ENCODE data around the gene SLC5A11.

SLC5A11 gene

GRCh38 chr16:24920568-24920967 lies 74.8 kb downstream of the SLC5A11 start:
- H3K4me3 ChIP-seq (replicated peaks; ENCODE audit: low read depth, low read length) = no peak overlapping the region
- no peak for TF ChIP-seq CTCF (IDR thresholded peaks at IDR 0.05; ENCODE audit: low read depth, low read length, missing control alignments)
- DNase-seq (ENCODE audit: extremely low read depth, low read depth) = no peak

GRCh38 chr16:24921229-24921628 lies 75.5 kb downstream of the SLC5A11 start:
- no peak overlapping the region for H3K4me3 ChIP-seq (replicated peaks; ENCODE audit: low read depth, low read length)

GRCh38 chr16:24925163-24925562 lies 79.4 kb downstream of the SLC5A11 start:
- no peak for TF ChIP-seq CTCF (IDR thresholded peaks at IDR 0.05; ENCODE audit: low read depth, low read length, missing control alignments)
- DNase-seq (ENCODE audit: extremely low read depth, low read depth) = no peak
- no peak overlapping the region for H3K4me3 ChIP-seq (replicated peaks; ENCODE audit: low read depth, low read length)

More at GRCh38 chr16:24921229-24921628, 75.5 kb downstream of the SLC5A11 start:
- DNase-seq (ENCODE audit: extremely low read depth, low read depth) = no peak
- TF ChIP-seq CTCF (IDR thresholded peaks at IDR 0.05; ENCODE audit: low read depth, low read length, missing control alignments) = no peak

- TF ChIP-seq CTCF (IDR thresholded peaks at IDR 0.05; ENCODE audit: low read depth, low read length, missing control alignments) = no peak
- DNase-seq (ENCODE audit: extremely low read depth, low read depth) = no peak
- no peak overlapping the region for H3K4me3 ChIP-seq (replicated peaks; ENCODE audit: low read depth, low read length)
Measured at GRCh38 chr16:24929409-24929808, 83.6 kb downstream of the SLC5A11 start.

- TF ChIP-seq CTCF (IDR thresholded peaks at IDR 0.05; ENCODE audit: low read depth, low read length, missing control alignments) = no peak
- no peak for DNase-seq (ENCODE audit: extremely low read depth, low read depth)
- H3K4me3 ChIP-seq (replicated peaks; ENCODE audit: low read depth, low read length) = no peak overlapping the region
Measured at GRCh38 chr16:24930440-24930839, 84.7 kb downstream of the SLC5A11 start.

- DNase-seq (ENCODE audit: extremely low read depth, low read depth) = no peak
- TF ChIP-seq CTCF (IDR thresholded peaks at IDR 0.05; ENCODE audit: low read depth, low read length, missing control alignments) = no peak
- no peak overlapping the region for H3K4me3 ChIP-seq (replicated peaks; ENCODE audit: low read depth, low read length)
Measured at GRCh38 chr16:24931091-24931490, 85.3 kb downstream of the SLC5A11 start.

- no peak for DNase-seq (ENCODE audit: extremely low read depth, low read depth)
- TF ChIP-seq CTCF (IDR thresholded peaks at IDR 0.05; ENCODE audit: low read depth, low read length, missing control alignments) = no peak
- no peak overlapping the region for H3K4me3 ChIP-seq (replicated peaks; ENCODE audit: low read depth, low read length)
Measured at GRCh38 chr16:24935336-24935735, 89.6 kb downstream of the SLC5A11 start.

Measured in HFF-Myc (cell line).